ENCODE results near the gene TRPM4. TPM values are rescaled to one million over a fixed set of nuclear protein-coding genes. Genes with fewer than 3 reads are reported as not detected.

Gene TRPM4
- polyA plus RNA-seq, 1 of the 3 experiments (the other 2 are of a cell fraction) = 20.6 TPM

GRCh38 chr19:49241769-49242168, 84.2 kb downstream of the TRPM4 start:
- H3K4me2 ChIP-seq = no peak overlapping the region
- H3K36me3 ChIP-seq (replicated peaks in 1 of 2; ENCODE audit: control insufficient read depth in 1 of 2, insufficient read depth in 2 of 2, low read length in 1 of 2) = no peaks in the 10 kb centered on the region
- WGBS (ENCODE audit: low lambda C conversion rate) = 52% methylated on average over 7 of the region's 7 CpGs
- no peaks in the 10 kb centered on the region for H3K79me2 ChIP-seq (ENCODE audit: insufficient read depth)
- ChIA-PET POLR2A (no interaction called here), CTCF (interaction anchor here (0.9 kb wide), 1 partner anchor 16 kb away, joined by 3 read pairs; no protein-coding TSS in a partner anchor)
- H3K9me3 ChIP-seq = no peaks in the 10 kb centered on the region
- no peaks in the 10 kb centered on the region for H3K4me1 ChIP-seq (ENCODE audit: control insufficient read depth in 1 of 2, insufficient read depth in 2 of 2, low read depth in 1 of 2, low read length in 1 of 2)
- no peak overlapping the region for H2AFZ ChIP-seq (ENCODE audit: low read depth)
- no peaks in the 10 kb centered on the region for H4K20me1 ChIP-seq (ENCODE audit: insufficient read depth)
- H3K27me3 ChIP-seq (ENCODE audit: insufficient read depth) = peaks cover 21% of the 10 kb centered on the region; the same call in 1 of the 2 replicates
- no peaks in the 10 kb centered on the region for H3F3A ChIP-seq (replicated peaks; ENCODE audit: insufficient read depth)
- no peaks in the 10 kb centered on the region for H3K9me2 ChIP-seq
- DNase-seq = no peak
- no peak overlapping the region for H3K4me3 ChIP-seq (ENCODE audit: low read depth in 2 of 2, low read length in 1 of 2)
- no peak for TF ChIP-seq POLR2AphosphoS5 (IDR thresholded peaks at IDR 0.05; ENCODE audit: low read depth, low read length)
- no peak for TF ChIP-seq GABPA (IDR thresholded peaks at IDR 0.05; ENCODE audit: low read depth)
- TF ChIP-seq PBX3 (IDR thresholded peaks at IDR 0.05) = no peak
- TF ChIP-seq USF2 (IDR thresholded peaks at IDR 0.05; ENCODE audit: borderline replicate concordance, low read depth, low read length) = no peak
- no peak for TF ChIP-seq GATA2 (CRISPR knock-in tag; IDR thresholded peaks at IDR 0.05)
- no peak for TF ChIP-seq FOXJ3 (CRISPR knock-in tag; IDR thresholded peaks at IDR 0.05)
- no peak for TF ChIP-seq EP300 (IDR thresholded peaks at IDR 0.05; ENCODE audit: borderline replicate concordance in 1 of 2, low read depth in 1 of 2, low read length in 1 of 2)
- H3K9ac ChIP-seq = no peak overlapping the region
- H3K27ac ChIP-seq (ENCODE audit: low read depth in 2 of 2, low read length in 1 of 2) = no peak overlapping the region

GRCh38 chr19:49243129-49243528, 85.5 kb downstream of the TRPM4 start:
- WGBS (ENCODE audit: low lambda C conversion rate) = 25% methylated on average over 6 of the region's 6 CpGs
- Histone ChIP-seq H3K4me2 (no peak overlapping the region), H2AFZ (ENCODE audit: low read depth) (no peak overlapping the region), H3K9me2 (no peaks in the 10 kb centered on the region), H3K36me3 (replicated peaks in 1 of 2; ENCODE audit: control insufficient read depth in 1 of 2, insufficient read depth in 2 of 2, low read length in 1 of 2) (no peaks in the 10 kb centered on the region), H4K20me1 (ENCODE audit: insufficient read depth) (no peaks in the 10 kb centered on the region), H3K27ac (ENCODE audit: low read depth in 2 of 2, low read length in 1 of 2) (no peak overlapping the region), H3K9me3 (no peaks in the 10 kb centered on the region), H3K9ac (no peak overlapping the region), H3K4me3 (ENCODE audit: low read depth in 2 of 2, low read length in 1 of 2) (no peak overlapping the region), H3K27me3 (ENCODE audit: insufficient read depth) (peaks cover 11% of the 10 kb centered on the region; the same call in 1 of the 2 replicates), H3K79me2 (ENCODE audit: insufficient read depth) (no peaks in the 10 kb centered on the region), H3F3A (replicated peaks; ENCODE audit: insufficient read depth) (no peaks in the 10 kb centered on the region), H3K4me1 (ENCODE audit: control insufficient read depth in 1 of 2, insufficient read depth in 2 of 2, low read depth in 1 of 2, low read length in 1 of 2) (no peaks in the 10 kb centered on the region)
- TF ChIP-seq GABPA (IDR thresholded peaks at IDR 0.05; ENCODE audit: low read depth) (no peak), RXRA (IDR thresholded peaks at IDR 0.05; ENCODE audit: borderline replicate concordance, low read depth) (no peak), FOXM1 (IDR thresholded peaks at IDR 0.05; ENCODE audit: low read depth) (no peak), EP300 (IDR thresholded peaks at IDR 0.05; ENCODE audit: borderline replicate concordance in 1 of 2, low read depth in 1 of 2, low read length in 1 of 2) (no peak), SIN3A (IDR thresholded peaks at IDR 0.05; ENCODE audit: borderline replicate concordance, low read depth, low read length) (no peak), NRF1 (IDR thresholded peaks at IDR 0.05; ENCODE audit: low read depth, low read length) (no peak), TEAD4 (IDR thresholded peaks at IDR 0.05; ENCODE audit: borderline replicate concordance, insufficient read depth) (no peak), GATA2 (CRISPR knock-in tag; IDR thresholded peaks at IDR 0.05) (no peak), MAX (IDR thresholded peaks at IDR 0.05; ENCODE audit: low read depth) (no peak), NFIC (IDR thresholded peaks at IDR 0.05; ENCODE audit: borderline replicate concordance) (no peak), EZH2phosphoT487 (IDR thresholded peaks at IDR 0.05; ENCODE audit: borderline replicate concordance, low read depth) (no peak), REST (IDR thresholded peaks at IDR 0.05; ENCODE audit: low read depth, low read length) (no peak), TCF12 (IDR thresholded peaks at IDR 0.05) (no peak), ELF1 (IDR thresholded peaks at IDR 0.05) (no peak)
- DNase-seq = no peak
- POLR2A ChIA-PET = no interaction called here
- CTCF ChIA-PET = interaction anchor here (0.6 to 1.6 kb wide), 3 partner anchors 16 to 145 kb away, joined by 3 read pairs; no protein-coding TSS in a partner anchor

Data from SK-N-SH (cell line).